Uterus (tissue), 4 donors: ENCODE results near the gene HIPK1. TPM values are rescaled to one million over a fixed set of nuclear protein-coding genes. Genes with fewer than 3 reads are reported as not detected.
A peak's percentile ranks its signal among the peaks of the same experiment; 100 is the strongest.

ENCODE experiments used
- DNase-seq, 2 donors: peaks; one replicate each; pipeline ENCODE4 v3.0.0-alpha.2; 2019 to 2020
- H3K27ac ChIP-seq, 2 donors: fragments of 200-600 bp; sonication (generic); 1 replicate in 1 of 2; 2 replicates in 1 of 2; pipeline ENCODE4 v1.5.1; 2016 to 2018
- H3K27me3 ChIP-seq, 2 donors: fragments of 200-600 bp; sonication (generic); one replicate each; pipeline ENCODE4 v1.5.1; 2018 to 2019; ENCODE audit warnings: control low read depth in 1 of 2
- H3K36me3 ChIP-seq, 2 donors: fragments of 200-600 bp; sonication (generic); one replicate each; pipeline ENCODE4 v1.5.1; 2019; ENCODE audit warnings: control low read depth in 1 of 2
- H3K4me1 ChIP-seq, 2 donors: fragments of 200-600 bp; sonication (generic); one replicate each; pipeline ENCODE4 v1.5.1; 2018 to 2019; ENCODE audit warnings: control low read depth in 1 of 2
- H3K4me3 ChIP-seq, 2 donors: fragments of 200-600 bp; sonication (generic); 1 replicate in 1 of 2; 2 replicates in 1 of 2; pipeline ENCODE4 v1.5.1; 2018 to 2019; ENCODE audit warnings: mild to moderate bottlenecking in 1 of 2
- H3K9me3 ChIP-seq, 2 donors: fragments of 200-600 bp; sonication (generic); one replicate each; pipeline ENCODE4 v1.5.1; 2019; ENCODE audit warnings: control low read depth in 1 of 2
- CTCF ChIP-seq, 4 experiments: fragments of 200-600 bp in 2 of 4; fragments of 450-650 bp in 2 of 4; sonication (generic) in 2 of 4; IDR thresholded peaks; one replicate each; pipeline ENCODE4 v1.5.1; 2016 to 2019; ENCODE audit warnings: antibody characterized with exemption in 4 of 4, mild to moderate bottlenecking in 2 of 4, moderate library complexity in 1 of 4
- POLR2A ChIP-seq, 2 donors: fragments of 450-650 bp; IDR thresholded peaks; one replicate each; pipeline ENCODE4 v1.6.1; 2016; ENCODE audit warnings: antibody characterized with exemption in 2 of 2, mild to moderate bottlenecking in 1 of 2, moderate library complexity in 1 of 2
- intact Hi-C: fragments of 100-400 bp; cut with DNase I; formaldehyde crosslinking; loops from one replicate; pipeline ENCODE4 v1.15.1; 2023; ENCODE audit warnings: low total_unique reads
- total RNA-seq, 4 donors: library from RNA; depleted of rRNA in 3 of 4; stranded (reverse); fragments of >200 nt in 3 of 4; gene quantifications; one replicate each; pipeline versions ENCODE4 v1.1.0 to v1.2.4, GENCODE V29; 2014 to 2023
- donor health status: DM: yes; HTN: yes; CAD: no.

Gene HIPK1
- total RNA-seq, 4 donors from 2014 or later: 21.5 to 92.7 (median 39.7) TPM

- intact Hi-C loops: no loop called here
- Histone ChIP-seq H3K36me3 (no peaks in the 10 kb centered on the region), H3K4me3 (no peak within 1 kb of the TSS), H3K4me1 (no peaks in the 10 kb centered on the region), H3K27me3 (no peaks in the 10 kb centered on the region), H3K27ac (no peak within 1 kb of the TSS), H3K9me3 (no peaks in the 10 kb centered on the region)
- no peak for DNase-seq
- no peak for TF ChIP-seq CTCF (IDR thresholded peaks at IDR 0.05)
- no peak for TF ChIP-seq POLR2A (IDR thresholded peaks at IDR 0.05)
Observed at GRCh38 chr1:113887402-113888175, 41.5 kb upstream of the HIPK1 start, which contains the start of gene BCL2L15. TSS of gene BCL2L15 (minus strand) at chr1:113887581. CDS start at chr1:113887375, 206 bp downstream.

GRCh38 chr1:113890816-113891215 is 38.3 kb upstream of the HIPK1 start:
- H3K36me3 ChIP-seq: no peaks in the 10 kb centered on the region

GRCh38 chr1:113891631-113892220 is 37.4 kb upstream of the HIPK1 start:
- no peaks in the 10 kb centered on the region for H3K27me3 ChIP-seq
- H3K4me3 ChIP-seq: no peak overlapping the region
- TF ChIP-seq CTCF (IDR thresholded peaks at IDR 0.05) (no peak), POLR2A (IDR thresholded peaks at IDR 0.05) (no peak)
- no peak overlapping the region for H3K27ac ChIP-seq
- H3K9me3 ChIP-seq: no peaks in the 10 kb centered on the region
- no peaks in the 10 kb centered on the region for H3K36me3 ChIP-seq
- intact Hi-C loops: no loop called here
- no peak for DNase-seq
- no peaks in the 10 kb centered on the region for H3K4me1 ChIP-seq

More at GRCh38 chr1:113890816-113891215, 38.3 kb upstream of the HIPK1 start:
- Histone ChIP-seq H3K27ac (no peak overlapping the region), H3K9me3 (no peaks in the 10 kb centered on the region), H3K27me3 (no peaks in the 10 kb centered on the region), H3K4me3 (no peak overlapping the region), H3K4me1 (no peaks in the 10 kb centered on the region)
- DNase-seq: no peak
- intact Hi-C loops: no loop called here
- no peak for TF ChIP-seq POLR2A (IDR thresholded peaks at IDR 0.05)
- no peak for TF ChIP-seq CTCF (IDR thresholded peaks at IDR 0.05)

GRCh38 chr1:113893267-113893666 is 35.9 kb upstream of the HIPK1 start:
- no peak overlapping the region for H3K4me3 ChIP-seq
- no peak for DNase-seq
- no peaks in the 10 kb centered on the region for H3K4me1 ChIP-seq
- H3K27me3 ChIP-seq: no peaks in the 10 kb centered on the region
- no peak overlapping the region for H3K27ac ChIP-seq
- no peaks in the 10 kb centered on the region for H3K9me3 ChIP-seq
- intact Hi-C loops: no loop called here
- TF ChIP-seq POLR2A (IDR thresholded peaks at IDR 0.05) (no peak), CTCF (IDR thresholded peaks at IDR 0.05) (no peak)
- no peaks in the 10 kb centered on the region for H3K36me3 ChIP-seq

GRCh38 chr1:113895098-113895497 is 34.0 kb upstream of the HIPK1 start:
- no peak for TF ChIP-seq CTCF (IDR thresholded peaks at IDR 0.05)
- intact Hi-C loops: no loop called here
- DNase-seq: peak in 1 of 2 donors; percentile 46
- H3K9me3 ChIP-seq: no peaks in the 10 kb centered on the region
- H3K27me3 ChIP-seq: no peaks in the 10 kb centered on the region
- H3K4me3 ChIP-seq: no peak overlapping the region
- no peaks in the 10 kb centered on the region for H3K36me3 ChIP-seq
- H3K4me1 ChIP-seq: no peaks in the 10 kb centered on the region
- peak overlapping the region in 1 of 2 donors; percentile 8 for H3K27ac ChIP-seq
